ENCODE measurements around the gene SLC6A4. TPM values are rescaled to one million over a fixed set of nuclear protein-coding genes. Genes with fewer than 3 reads are reported as not detected.

The SLC6A4 gene
- total RNA-seq, 4 donors from 2014 or later, result 1.3 TPM; not detected in 2

DNA sequence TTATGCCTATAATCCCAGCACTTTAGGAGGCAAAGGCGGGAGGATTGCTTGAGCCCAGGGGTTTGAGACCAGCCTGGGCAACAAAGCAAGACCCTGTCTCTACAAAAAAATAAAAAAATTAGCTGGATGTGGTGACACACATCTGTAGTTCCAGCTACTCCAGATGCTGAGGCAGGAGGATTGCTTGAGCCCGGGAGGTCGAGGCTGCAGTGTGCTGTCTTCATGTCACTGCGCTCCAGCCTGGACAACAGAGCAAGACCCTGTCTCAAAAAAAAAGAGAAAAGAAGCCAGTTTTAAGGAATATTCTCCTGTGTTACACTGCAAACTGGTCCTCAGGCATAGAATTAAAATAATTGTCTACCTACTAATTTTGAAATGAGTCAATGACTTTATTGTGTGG is 71.0 kb downstream of the SLC6A4 start:
- TF ChIP-seq, protein P1, sequence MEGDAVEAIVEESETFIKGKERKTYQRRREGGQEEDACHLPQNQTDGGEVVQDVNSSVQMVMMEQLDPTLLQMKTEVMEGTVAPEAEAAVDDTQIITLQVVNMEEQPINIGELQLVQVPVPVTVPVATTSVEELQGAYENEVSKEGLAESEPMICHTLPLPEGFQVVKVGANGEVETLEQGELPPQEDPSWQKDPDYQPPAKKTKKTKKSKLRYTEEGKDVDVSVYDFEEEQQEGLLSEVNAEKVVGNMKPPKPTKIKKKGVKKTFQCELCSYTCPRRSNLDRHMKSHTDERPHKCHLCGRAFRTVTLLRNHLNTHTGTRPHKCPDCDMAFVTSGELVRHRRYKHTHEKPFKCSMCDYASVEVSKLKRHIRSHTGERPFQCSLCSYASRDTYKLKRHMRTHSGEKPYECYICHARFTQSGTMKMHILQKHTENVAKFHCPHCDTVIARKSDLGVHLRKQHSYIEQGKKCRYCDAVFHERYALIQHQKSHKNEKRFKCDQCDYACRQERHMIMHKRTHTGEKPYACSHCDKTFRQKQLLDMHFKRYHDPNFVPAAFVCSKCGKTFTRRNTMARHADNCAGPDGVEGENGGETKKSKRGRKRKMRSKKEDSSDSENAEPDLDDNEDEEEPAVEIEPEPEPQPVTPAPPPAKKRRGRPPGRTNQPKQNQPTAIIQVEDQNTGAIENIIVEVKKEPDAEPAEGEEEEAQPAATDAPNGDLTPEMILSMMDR (IDR thresholded peaks at IDR 0.05; ENCODE audit: low read depth), result no peak

DNA sequence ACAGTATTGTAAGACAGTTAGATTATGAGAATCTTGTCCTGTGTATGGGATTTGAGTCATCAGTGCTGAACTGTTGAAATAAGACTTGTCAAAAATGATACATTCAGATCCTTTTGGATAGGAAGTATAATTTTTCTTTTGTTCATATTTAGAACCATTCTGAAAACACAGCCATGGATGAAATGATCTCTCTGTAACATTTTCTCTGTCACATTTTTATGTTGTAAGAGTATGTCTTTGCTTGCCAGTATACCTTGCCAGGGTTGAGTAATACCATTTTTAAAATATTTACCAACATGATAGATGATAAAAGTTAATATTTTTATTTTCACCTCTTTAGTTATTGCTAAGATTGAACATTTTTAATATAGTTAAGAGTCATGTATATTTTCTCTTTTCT is 73.9 kb downstream of the SLC6A4 start:
- TF ChIP-seq, protein P1 (IDR thresholded peaks at IDR 0.05; ENCODE audit: low read depth), result no peak

DNA sequence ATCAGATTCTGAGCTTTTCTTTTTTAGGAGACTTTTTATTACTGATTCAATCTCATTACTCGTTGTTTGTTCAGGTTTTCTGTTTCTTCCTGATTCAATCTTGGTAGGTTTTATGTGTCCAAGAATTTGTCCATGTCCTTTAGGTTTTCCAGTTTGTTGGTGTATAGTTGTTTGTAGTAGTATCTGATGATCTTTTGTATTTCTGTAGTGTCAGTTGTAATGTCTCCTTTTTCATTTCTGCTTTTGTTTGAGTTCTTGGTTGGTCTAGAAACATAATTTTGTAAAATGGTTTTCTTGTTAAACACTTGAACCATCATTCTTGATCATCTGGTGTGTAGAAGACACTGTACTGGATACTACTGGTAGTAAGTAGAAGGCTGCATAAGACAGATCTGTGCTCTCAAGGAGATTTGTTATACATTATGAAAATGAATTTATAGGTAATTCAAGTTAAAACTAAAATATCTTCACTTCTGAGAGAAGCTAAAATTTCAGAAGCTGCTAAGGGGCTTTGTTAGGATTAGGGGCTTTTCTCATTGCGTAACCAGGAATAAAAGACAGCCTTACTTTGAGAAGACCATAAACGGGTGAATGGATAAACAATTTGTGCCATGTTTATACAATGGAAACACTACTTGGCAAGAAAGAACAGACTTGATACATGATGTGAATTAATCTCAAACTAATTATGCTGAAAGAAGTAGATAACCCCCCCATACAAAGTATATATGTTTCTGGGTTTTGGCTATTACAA is 74.9 kb downstream of the SLC6A4 start:
- TF ChIP-seq, protein P1 (IDR thresholded peaks at IDR 0.05; ENCODE audit: low read depth), result no peak

DNA sequence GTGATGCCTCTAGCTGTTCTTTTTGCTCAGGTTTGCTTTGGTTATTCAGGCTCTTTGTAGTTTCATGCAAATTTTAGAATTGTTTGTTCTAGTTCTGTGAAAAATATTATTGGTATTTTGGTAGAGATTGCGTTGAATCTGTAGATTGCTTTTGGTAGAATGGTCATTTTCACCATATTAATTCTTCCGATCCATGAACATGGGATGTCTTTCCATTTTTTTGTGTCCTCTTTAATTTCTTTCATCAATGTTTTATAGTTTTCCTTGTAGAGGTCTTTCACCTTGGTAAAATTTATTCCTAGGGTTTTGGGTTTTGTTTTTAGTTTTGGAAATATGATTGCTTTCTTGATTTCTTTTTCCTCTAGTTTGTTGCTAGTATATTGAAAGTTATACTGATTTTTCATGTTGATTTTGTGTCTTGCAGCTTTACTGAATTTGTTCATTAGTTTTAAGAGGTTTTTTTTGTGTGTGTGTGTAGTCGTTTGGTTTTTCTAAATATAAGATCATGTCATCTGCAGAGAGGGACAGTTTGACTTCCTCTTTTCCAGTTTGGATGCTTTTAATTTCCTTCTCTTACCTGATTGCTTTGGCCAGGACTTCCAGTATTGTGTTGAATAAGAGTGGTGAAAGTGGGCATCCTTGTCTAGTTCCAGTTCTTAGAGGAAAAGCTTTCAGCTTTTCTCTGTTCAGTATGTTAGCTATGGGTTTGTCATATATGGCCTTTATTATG is 76.4 kb downstream of the SLC6A4 start:
- TF ChIP-seq, protein P1 (IDR thresholded peaks at IDR 0.05; ENCODE audit: low read depth), result no peak

DNA sequence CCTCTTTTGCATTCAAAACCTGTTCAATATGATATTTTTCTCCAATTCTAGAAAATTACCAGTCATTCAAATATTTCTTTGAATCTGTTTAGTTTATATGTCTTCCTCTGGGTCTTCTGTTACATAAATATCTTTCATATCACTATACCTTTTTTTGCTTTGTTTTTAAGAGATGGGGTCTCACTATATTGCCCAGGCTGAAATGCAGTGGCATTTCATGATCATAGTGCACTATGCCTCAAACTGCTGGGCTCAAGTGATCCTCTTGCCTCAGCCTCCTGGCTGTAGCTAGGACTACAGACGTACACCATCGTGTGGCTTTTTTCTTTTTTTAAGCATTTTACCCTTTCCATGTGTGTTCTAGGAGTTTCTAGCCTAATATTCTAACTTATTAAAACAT is 80.1 kb downstream of the SLC6A4 start:
- TF ChIP-seq, protein P1 (IDR thresholded peaks at IDR 0.05; ENCODE audit: low read depth), result no peak

DNA sequence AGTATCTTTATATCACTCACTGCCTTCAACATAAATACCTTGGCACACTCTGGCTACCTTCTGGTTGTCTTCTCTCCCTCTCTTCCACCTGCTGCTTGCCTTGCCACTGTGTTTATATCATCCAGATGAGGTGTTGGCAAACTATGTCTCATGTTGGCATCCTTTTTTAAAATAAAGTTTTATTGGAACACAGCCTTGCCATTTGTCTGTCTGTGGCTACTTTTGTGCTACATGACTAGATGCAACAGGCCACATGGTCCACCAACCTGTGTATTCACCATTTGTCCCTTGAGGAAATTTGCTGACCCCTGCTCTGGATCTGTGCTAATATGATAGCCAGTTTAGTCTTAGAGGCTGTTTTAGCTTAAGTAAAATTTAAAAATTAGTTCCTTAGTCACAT is 82.0 kb downstream of the SLC6A4 start:
- TF ChIP-seq, protein P1 (IDR thresholded peaks at IDR 0.05; ENCODE audit: low read depth), result no peak

DNA sequence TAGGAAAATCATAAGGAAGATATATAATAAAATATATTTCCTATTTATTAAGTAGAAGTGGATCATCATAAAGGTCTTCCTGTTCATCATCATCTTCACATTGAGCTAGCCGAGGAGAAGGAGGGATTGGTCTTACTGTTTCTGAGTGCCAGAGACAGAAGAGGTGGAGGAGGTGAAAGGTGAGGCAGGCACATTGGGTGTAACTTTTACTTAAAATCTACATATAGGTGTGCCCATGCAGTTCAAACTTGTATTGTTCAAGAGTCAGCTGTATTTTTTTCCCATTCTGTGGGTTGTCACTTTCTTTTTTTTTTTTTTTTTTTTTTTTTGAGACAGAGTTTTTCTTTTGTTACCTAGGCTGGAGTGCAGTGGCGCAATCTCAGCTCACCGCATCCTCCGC is 84.0 kb downstream of the SLC6A4 start:
- TF ChIP-seq, protein P1 (IDR thresholded peaks at IDR 0.05; ENCODE audit: low read depth), result no peak

All from subcutaneous adipose tissue (tissue), 4 donors.